ENCODE measurements around the gene ATP11A. TPM values are rescaled to one million over a fixed set of nuclear protein-coding genes. Genes with fewer than 3 reads are reported as not detected.

Gene ATP11A
- total and polyA plus RNA-seq, 9 of the 15 experiments (the other 6 are each of a cell fraction or from before 2014, with no cell fraction given), result 0.38 to 34.2 (median 4.2) TPM

DNA sequence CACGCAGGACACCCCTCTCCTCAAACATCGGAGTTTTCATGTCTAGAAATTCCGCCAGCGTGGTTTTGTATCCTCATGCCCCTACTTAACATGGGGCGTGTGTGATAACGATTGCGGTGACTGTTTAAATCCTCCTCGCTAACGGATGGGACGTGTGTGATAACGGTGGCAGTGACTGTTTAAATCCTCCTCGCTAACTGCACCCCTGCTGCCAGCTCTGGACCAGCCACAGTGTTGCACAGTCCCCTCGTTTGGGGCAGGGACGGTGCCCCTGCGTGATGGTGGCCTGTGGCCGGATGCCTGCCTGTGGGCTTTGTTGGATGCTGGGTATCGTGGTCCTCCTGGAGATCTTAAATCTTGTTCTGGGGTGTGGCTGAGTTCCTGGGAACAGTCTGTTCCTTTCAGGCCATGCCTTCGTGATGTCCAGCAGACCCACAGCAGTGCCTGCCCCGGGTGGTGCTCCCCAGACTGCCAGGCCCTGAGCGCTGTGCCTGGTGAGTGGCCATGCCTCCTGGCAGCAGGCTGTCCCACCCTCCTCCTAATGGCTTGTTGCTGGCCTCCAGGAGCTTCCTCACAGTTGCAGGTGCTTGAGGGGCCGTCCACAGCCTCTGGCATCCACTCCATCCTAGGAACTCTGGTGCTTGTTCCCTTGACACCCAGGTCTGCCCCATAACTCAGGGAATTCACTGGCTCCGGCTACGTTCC is 156.7 kb downstream of the ATP11A start:
- no peak for ATAC-seq
- TF ChIP-seq TEAD2 (tag; IDR thresholded peaks at IDR 0.05) (no peak), FOXA1 (IDR thresholded peaks at IDR 0.05; ENCODE audit: borderline replicate concordance) (no peak), RHOXF2B (CRISPR knock-in tag; conservative IDR thresholded peaks at IDR 0.05) (no peak), COPS2 (conservative IDR thresholded peaks at IDR 0.05) (no peak), CBFB (CRISPR knock-in tag; IDR thresholded peaks at IDR 0.05) (no peak), ELF1 (tag; IDR thresholded peaks at IDR 0.05) (no peak), ZBTB9 (CRISPR knock-in tag; IDR thresholded peaks at IDR 0.05) (no peak), SOX6 (IDR thresholded peaks at IDR 0.05) (no peak), THRA (IDR thresholded peaks at IDR 0.05) (no peak), DNMT1 (IDR thresholded peaks at IDR 0.05) (no peak), GABPA (tag; conservative IDR thresholded peaks at IDR 0.05; ENCODE audit: low read depth) (no peak), CSDE1 (IDR thresholded peaks at IDR 0.05) (no peak)
- TF ChIP-seq, protein P1, sequence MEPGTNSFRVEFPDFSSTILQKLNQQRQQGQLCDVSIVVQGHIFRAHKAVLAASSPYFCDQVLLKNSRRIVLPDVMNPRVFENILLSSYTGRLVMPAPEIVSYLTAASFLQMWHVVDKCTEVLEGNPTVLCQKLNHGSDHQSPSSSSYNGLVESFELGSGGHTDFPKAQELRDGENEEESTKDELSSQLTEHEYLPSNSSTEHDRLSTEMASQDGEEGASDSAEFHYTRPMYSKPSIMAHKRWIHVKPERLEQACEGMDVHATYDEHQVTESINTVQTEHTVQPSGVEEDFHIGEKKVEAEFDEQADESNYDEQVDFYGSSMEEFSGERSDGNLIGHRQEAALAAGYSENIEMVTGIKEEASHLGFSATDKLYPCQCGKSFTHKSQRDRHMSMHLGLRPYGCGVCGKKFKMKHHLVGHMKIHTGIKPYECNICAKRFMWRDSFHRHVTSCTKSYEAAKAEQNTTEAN (CRISPR knock-in tag; IDR thresholded peaks at IDR 0.05), result no peak
- DNase-seq (ENCODE audit: extremely low read depth in 1 of 4, low spot score in 3 of 4), result no peak
- ChIA-PET CTCF (ENCODE audit: low intra/inter-chr PET ratio) (no interaction called here), POLR2A (no interaction called here)
- in situ Hi-C loops (cut with MboI) (no loop called here), intact Hi-C loops (cut with micrococcal nuclease) (no loop called here)
- Histone ChIP-seq H2AFZ (ENCODE audit: low read depth, low read length) (no peak overlapping the region), H3K79me2 (ENCODE audit: control insufficient read depth, insufficient read depth, low read length) (no peaks in the 10 kb centered on the region), H3K4me1 (replicated peaks in 1 of 2; ENCODE audit: control insufficient read depth in 2 of 2, insufficient read depth in 2 of 2, low read length in 2 of 2) (no peaks in the 10 kb centered on the region; a peak in 1 of 5 replicates), H3K9me1 (ENCODE audit: control insufficient read depth, insufficient read depth, low read length) (no peaks in the 10 kb centered on the region), H4K20me1 (replicated peaks; ENCODE audit: control insufficient read depth, insufficient read depth, low read length) (no peaks in the 10 kb centered on the region), H3K9ac (ENCODE audit: insufficient read depth in 1 of 2, low read depth in 2 of 2, low read length in 2 of 2) (no peak overlapping the region), H3K27me3 (ENCODE audit: control insufficient read depth in 2 of 2, insufficient read depth in 2 of 2, low read length in 2 of 2) (no peaks in the 10 kb centered on the region), H3K36me3 (ENCODE audit: control insufficient read depth, insufficient read depth, low read length) (peaks cover 30% of the 10 kb centered on the region), H3K4me3 (no peak overlapping the region), H3K4me2 (ENCODE audit: insufficient read depth, low read length) (no peak overlapping the region), H3K9me3 (replicated peaks; ENCODE audit: control insufficient read depth, insufficient read depth, low read depth, low read length) (0 out of 2 replicates have a peak, but pooled peaks cover 2% of the 10 kb centered on the region), H3K27ac (ENCODE audit: extremely low read depth, low read depth, low read length) (no peak overlapping the region)
- WGBS (ENCODE audit: insufficient coverage, low coverage, missing lambda C conversion rate), result 90% methylated on average over 12 of the region's 23 CpGs
- no TSS peak for BruUV-seq (replicated peaks)
- no peak for FAIRE-seq
